GM18519 (cell line): ENCODE measurements around the gene LTBR.

Experiments used
- ATAC-seq: cut with Tn5 transposase; IDR thresholded peaks from one replicate; pipeline ENCODE4 v1.9.1; 2021; ENCODE audit warnings: mild to moderate bottlenecking, moderate library complexity; ENCODE audit not compliant: unreplicated experiment, low FRiP score

The LTBR gene

DNA sequence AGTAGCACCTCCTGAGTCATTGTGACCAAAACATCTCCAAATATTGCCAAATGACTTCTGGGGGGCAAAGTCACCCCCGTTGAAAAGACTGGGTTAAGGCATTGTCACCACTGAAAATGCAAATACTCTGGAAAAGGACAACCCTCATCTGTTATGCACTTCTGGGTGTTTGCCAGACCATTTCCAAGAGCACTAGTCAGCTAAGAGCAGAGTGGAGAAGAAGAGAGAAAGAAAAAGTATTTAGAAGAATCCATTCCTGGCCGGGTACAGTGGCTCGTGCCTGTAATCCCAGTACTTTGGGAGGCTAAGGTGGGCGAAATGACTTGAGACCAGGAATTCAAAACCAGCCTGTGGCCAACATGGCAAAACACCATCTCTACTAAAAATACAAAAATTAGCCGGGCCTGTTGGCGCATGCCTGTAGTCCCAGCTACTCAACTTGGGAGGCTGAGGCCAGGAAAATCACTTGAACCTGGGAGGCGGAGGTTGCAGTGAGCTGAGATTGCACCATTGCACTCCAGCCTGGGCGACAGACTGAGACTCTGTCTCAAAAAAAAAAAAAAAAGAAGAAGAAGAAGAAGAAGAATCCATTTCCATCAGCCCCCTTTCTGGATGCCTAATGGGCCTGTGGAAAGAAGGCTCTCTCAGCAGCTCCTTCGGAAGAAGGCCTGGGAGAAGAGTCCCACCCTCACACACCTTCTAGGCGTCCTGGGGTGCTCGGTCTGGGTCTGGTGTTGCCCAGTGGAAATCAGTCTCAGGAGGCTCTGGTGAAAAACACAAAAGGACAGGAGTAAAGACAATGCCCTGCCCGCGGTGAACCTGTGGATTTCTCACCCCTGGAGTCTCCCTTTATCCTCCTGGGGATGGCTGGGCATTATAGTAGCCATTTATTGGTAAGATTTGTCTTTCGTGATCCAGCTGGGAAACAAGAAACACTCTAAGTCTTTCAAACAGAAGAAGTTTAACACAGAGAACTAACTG is 3.5 kb upstream of the LTBR start:
- no peak for ATAC-seq

DNA sequence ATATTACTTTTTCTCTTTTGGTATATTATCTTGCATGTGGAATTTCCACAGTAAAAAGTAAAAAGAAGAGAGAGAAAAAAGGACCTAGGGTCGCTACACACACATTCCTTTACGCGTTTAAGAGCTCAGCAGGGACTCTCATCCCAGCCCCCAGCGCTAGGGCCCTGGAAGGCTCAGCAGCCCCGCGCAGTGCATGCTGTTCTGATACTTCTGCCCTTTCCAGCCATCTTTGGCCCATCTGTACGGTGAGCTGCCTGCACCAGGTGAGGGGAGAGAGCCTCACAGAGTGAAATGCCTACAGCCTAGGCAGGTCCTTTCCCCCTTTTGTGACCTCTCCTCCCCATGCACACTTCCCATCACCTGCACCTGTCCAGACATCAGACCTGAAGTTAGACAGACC is 1.6 kb upstream of the LTBR start:
- ATAC-seq, result no peak

DNA sequence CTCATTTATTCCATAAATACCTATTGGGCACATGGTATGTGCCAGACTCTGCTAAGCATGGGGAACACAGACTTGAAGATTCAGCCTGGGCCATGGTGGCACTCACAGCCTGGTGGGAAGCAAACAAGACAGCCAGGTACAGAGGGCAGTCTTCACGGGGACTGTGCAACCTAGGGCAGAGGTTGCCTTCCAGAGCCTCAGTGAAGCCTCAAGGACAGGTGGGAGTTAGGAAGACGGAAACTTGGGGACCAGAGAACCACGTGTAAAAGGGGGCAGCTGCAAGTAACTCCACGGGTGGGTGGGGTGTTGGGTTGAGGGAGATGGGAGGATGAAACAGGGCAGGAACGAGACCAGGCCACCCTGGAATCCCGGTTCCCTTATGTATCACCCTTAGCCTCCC is 980 bp upstream of the LTBR start:
- ATAC-seq, result no peak

DNA sequence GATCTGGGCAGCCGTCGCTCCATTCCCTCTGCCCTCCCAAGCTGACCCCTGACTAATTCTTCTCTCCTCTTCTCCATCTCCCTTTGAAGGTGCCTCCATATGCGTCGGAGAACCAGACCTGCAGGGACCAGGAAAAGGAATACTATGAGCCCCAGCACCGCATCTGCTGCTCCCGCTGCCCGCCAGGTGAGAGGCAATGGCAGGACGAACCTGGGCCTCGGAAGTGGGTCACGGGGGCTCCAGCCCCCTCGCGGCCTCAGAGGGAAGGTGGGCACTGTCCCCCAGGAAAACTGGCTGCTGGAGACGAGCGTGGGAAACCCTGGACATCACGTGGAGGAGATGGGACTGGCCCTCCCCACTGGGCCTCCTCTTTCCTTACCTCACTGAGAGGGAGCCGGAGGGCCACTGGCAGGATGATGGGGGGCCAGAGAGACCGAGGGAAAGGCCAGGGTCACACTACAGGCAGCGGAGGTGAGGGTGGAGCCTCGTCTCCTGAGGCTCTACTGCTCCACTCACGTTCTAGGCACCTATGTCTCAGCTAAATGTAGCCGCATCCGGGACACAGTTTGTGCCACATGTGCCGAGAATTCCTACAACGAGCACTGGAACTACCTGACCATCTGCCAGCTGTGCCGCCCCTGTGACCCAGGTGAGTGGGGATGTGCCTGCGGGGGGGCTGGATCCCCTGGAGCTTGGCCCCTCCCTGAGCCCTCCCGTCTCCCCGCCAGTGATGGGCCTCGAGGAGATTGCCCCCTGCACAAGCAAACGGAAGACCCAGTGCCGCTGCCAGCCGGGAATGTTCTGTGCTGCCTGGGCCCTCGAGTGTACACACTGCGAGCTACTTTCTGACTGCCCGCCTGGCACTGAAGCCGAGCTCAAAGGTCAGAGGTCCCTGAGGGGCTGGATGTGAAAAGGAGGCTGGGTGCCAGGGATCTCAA is 806 bp downstream of the LTBR start:
- ATAC-seq, result no peak

DNA sequence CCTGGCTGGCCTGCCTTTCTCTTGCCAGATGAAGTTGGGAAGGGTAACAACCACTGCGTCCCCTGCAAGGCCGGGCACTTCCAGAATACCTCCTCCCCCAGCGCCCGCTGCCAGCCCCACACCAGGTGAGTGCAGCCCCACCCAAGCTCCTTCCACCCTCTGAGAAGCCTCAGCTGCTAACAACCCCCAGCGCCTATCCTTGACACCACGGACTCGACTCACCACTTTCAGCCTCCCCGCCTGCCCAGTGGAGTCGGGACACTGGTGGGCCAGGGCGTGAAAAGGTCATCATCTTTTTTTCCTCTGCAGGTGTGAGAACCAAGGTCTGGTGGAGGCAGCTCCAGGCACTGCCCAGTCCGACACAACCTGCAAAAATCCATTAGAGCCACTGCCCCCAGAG is 2.1 kb downstream of the LTBR start:
- no peak for ATAC-seq

DNA sequence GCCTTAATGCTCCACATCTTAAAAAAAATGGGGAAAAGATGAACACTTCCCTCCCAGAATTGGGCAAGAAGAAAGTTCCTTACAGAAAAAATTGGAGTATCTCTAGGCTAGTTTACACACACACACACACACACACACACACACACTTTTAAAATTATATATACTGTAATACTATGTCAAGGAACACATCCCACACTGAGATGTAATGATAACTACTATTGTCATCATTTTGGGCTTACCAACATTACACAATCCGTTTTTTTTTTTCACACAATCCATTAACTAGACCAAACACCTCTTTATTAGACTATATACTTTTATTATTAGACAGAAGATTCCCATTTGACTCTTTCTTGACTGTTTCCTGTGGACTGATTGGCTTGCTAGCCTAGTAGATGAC is 2.5 kb downstream of the LTBR start:
- ATAC-seq, result no peak

DNA sequence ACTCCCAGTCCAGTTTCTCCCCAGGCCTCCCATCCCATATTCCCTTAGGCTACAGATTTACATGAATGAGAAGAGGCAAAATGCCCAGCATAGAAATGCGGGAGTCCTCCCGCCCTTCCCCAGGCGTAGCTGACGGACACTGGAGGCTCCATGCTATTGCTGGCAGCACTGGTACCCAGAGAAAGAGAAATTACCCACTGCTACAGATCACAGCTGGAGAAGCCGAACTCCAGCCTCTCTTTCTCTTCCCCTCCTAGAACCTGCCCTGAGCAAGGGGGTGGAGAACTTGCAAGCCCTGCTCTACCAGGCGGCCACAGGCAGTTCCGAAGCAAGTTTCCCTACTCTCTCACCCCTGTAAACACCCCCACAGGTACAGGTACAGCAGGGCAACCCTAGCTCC is 3.6 kb downstream of the LTBR start:
- no peak for ATAC-seq

DNA sequence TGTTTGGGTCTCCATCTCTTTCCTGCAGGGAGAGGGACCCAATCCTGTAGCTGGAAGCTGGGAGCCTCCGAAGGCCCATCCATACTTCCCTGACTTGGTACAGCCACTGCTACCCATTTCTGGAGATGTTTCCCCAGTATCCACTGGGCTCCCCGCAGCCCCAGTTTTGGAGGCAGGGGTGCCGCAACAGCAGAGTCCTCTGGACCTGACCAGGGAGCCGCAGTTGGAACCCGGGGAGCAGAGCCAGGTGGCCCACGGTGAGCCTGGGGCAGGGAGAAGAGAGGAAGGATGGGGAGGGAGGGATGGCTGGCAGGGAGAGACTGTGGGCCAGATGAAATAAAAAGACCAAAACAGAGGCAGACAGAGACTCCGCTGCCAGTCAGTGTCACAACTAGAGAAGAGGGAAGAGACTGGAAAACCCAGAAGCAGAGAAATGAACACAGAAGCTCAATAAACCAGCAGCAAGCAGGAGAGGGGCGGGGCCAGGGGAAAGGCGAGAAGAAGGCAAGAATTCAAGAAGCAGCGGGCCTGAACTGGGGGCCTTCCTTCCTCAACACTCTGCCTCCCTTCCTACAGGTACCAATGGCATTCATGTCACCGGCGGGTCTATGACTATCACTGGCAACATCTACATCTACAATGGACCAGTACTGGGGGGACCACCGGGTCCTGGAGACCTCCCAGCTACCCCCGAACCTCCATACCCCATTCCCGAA is 6.3 kb downstream of the LTBR start:
- no peak for ATAC-seq

DNA sequence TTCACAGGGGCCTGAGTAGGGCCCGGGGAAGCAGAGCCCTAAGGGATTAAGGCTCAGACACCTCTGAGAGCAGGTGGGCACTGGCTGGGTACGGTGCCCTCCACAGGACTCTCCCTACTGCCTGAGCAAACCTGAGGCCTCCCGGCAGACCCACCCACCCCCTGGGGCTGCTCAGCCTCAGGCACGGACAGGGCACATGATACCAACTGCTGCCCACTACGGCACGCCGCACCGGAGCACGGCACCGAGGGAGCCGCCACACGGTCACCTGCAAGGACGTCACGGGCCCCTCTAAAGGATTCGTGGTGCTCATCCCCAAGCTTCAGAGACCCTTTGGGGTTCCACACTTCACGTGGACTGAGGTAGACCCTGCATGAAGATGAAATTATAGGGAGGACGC is 7.1 kb downstream of the LTBR start:
- ATAC-seq, result no peak

DNA sequence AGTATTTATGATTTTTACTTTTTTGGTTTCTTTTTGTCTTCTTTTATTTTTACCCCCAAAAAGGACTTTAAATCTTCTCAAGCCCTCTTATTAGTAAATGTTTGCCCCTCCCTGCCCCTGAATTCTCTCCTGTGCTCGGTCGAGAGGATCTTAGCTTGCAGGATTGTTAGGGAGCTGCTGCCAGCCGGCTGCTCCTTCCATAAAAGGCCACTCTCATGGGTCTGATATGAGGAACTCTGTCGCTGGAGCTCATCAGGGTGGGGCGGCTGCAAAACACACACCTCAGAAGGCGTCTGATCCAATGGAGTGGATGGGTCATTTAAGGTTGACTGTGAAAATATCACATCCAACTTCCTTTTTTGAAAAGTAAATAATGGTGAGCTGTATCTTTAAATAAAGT is 8.5 kb downstream of the LTBR start:
- no peak for ATAC-seq

DNA sequence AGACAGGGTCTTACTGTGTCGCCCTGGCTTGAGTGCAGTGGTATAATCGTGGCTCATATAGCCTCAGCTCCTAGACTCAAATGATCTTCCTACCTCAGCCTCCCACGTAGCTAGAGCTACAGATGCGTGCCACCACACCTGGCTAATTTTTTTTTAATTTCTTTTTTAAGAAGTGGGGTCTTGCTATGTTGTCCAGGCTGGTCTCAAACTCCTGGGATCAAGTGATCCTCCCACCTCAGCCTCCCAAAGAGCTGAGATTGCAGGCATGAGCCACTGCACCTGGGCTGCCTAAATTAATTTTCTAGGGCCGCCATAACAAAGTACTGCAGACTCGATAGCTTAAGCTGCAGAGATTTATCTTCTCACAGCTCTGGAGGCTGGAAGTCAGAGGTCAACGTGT is 9.1 kb downstream of the LTBR start:
- ATAC-seq, result no peak

DNA sequence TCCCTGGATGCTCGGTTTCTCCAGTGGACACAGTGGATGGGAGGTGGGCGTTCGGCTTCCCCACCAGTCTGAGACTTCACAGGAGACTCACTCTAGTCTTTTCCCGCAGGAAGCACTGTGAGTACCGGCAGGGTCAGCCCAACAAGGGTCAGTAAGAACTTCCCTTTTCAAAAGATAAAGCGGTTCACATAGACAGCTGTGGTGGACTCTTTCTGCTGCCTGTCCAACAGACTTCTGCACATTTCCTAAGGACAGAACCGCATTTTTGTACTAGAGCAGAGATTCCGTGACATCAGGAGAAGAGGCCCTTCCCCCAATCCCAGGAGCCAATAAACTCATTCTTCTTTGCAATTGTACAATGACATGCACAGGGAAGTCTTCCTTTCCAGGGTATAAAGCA is 10.4 kb downstream of the LTBR start:
- no peak for ATAC-seq

DNA sequence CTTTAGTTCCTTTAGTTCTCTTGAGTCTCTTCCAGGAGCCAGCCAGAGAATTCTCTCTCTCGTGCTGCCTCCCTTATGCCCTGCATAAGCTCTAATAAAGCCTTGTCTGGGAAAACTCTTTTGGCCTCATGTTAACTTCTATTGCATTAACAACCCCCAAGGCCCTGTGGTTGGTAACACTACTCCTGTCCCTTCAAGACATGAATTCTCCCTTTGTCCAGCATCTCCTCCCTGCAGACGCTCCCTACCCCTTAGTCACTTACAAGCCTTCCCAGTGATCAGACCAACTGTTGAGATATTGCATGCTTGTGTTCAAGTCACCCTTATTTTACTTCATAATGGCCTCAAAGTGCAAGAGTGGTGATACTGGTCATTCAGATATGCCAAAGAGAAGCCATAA is 12.1 kb downstream of the LTBR start:
- no peak for ATAC-seq

DNA sequence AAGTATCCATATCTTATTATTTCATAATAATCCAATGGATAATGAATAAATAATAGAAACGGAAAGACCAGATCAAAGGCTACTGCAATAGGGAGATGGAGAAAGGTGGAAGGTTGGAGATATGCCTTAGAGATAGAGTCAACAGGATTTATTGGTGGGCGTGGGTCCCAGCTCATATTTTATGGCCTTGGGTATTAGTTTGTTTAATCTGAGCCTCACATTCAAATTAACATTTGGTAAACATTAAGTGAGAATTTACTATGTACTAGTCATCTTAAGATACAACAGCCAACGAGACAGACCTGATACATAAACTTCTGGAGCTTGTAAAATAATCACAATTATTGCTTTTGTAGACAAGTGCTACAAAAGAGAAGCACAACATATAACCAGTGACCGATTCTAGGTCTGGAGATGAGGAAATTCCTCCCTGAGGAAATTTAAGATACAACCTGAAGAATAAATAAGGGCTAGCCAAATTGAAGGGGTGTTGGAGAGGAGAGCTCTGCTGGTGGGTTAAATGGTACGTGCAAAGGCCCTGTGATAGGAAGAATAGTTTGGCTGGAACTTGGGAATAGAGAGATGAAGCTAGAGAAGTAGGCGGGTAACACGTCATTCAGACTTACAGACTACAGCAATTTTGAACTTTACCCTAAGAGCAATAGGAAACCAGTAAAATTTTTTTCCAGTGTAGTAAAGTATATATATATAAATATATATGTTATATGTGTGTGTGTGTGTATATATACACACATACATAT is 16.1 kb downstream of the LTBR start:
- no peak for ATAC-seq

DNA sequence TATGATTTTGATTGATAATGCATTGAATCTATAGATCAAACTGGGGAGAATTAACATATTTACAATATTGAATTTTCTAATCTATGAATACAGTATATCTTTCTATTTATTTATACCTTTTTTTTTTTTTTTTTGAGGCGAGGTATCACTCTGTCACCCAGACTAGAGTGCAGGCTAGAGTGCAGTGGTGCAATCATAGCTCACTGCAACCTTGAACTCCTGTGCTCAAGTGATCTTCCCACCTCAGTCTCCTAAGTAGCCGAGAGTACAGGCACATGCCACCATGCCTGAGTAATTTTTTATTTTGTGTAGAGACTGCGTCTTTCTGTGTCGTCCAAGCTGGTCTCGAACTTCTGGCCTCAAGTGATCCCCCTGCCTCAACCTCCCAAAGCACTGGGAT is 20.4 kb downstream of the LTBR start:
- ATAC-seq, result no peak

DNA sequence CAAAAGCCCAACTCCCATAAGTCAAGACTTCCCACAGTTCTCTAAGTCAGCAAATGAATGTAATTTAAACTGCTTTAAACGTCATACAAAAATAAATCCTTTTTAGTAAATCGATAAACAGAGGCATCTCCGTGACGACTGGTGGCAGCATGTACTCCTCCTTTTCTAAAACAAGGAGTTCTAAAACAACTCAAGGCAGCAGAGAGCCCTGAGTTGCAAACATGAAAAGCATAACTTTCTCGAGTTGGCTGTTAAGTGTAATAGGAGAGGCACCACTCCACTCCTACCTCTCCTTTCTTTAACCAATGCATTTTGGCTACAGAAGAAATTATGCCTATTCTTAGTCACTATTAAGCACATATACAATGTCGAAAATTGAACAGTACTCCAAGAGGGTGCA is 22.0 kb downstream of the LTBR start:
- no peak for ATAC-seq

DNA sequence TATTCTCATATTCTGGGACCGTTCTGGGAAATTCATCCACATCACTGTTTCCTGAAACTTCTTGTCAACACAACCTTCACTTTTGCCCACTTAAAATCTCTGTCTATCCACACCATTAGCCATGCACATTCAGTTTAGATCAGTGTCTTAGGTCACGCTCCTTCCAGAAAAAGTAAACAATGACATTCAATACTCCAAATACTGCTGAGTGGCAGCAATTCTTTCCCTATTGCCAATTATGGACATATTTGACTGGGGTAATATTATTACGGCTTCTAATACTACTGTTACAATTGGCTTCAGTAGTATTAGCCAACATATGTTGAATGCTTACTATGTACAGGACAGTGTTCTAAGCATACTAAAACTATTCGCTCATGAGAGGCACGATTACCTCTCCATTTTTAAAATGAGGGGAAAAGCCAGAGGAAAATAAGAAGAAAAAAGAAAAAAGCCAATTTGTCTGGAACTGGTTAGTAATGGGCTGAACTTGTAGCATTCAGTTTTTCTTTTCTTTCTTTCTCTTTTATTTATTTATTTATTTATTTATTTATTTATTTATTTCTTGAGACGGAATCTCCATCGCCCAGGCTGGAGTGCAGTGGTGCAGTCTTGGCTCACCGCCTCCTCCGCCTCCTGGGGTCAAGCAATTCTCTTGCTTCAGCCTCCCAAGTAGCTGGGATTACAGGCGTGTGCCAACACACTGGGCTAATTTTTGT is 23.4 kb downstream of the LTBR start:
- no peak for ATAC-seq

DNA sequence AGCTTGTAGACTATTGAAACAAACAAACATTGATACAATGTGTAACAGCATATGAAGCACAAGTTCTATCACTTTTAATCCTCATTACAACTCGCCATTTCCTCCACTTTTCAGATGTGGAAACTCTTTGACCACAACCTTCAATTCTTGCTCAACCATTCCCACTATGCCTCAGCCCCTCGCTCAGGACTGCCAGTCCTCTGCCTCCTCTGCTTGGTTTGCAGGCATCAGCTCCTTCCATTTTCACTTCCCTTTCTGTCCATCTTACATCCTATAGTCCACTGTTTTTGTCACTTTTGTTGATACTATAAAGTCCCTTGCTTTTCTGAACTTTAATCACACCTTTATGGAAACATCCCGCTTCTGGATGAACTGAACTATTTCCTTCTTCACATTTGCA is 32.6 kb downstream of the LTBR start:
- ATAC-seq, result no peak

DNA sequence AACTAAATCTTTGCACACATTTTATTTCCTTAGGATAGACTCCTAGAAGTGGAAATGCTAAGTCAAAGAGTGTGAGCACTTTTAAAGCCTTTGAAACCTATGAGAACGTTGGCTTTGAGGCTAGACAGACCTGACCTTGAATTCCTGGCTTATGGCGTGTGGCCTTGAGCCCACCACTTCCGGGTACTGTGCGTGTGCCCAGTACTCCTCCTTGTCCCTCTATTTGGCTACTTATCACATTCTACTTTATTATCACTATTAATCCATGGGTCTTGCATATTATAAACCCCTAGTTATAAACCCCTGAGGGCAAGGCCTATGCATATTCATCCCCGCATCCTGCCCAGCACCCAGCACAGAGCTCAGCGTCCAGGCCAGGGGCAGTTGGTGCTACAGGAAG is 34.8 kb downstream of the LTBR start:
- ATAC-seq, result no peak
